Effector memory CD4-positive, alpha-beta T cell (primary cell): ENCODE data around the gene MAP3K8.

Experiments used
- DNase-seq, 3 donors: peaks; one replicate each; pipeline ENCODE4 v3.0.0-alpha.2; 2020
- H3K27ac ChIP-seq: 2 replicates; pipeline ENCODE4 v1.7.0; 2013; ENCODE audit warnings: mild to moderate bottlenecking, low read length, moderate library complexity; ENCODE audit not compliant: insufficient read depth, poor library complexity, severe bottlenecking
- H3K27me3 ChIP-seq: replicated peaks from 2 replicates; pipeline ENCODE4 v1.7.0; 2013; ENCODE audit warnings: mild to moderate bottlenecking, low read length; ENCODE audit not compliant: insufficient read depth, control insufficient read depth, poor library complexity, severe bottlenecking
- H3K36me3 ChIP-seq: 2 replicates; pipeline ENCODE4 v1.7.0; 2013; ENCODE audit warnings: mild to moderate bottlenecking, low read length, moderate library complexity; ENCODE audit not compliant: control insufficient read depth, insufficient read depth
- H3K4me1 ChIP-seq: 2 replicates; pipeline ENCODE4 v1.7.0; 2013; ENCODE audit warnings: low read length, mild to moderate bottlenecking; ENCODE audit not compliant: control insufficient read depth, insufficient read depth, poor library complexity, severe bottlenecking
- H3K4me3 ChIP-seq: 2 replicates; pipeline ENCODE4 v1.7.0; 2013; ENCODE audit warnings: low read length, low read depth, mild to moderate bottlenecking; ENCODE audit not compliant: insufficient read depth, poor library complexity, severe bottlenecking
- H3K9me3 ChIP-seq: 2 replicates; pipeline ENCODE4 v1.7.0; 2013; ENCODE audit warnings: mild to moderate bottlenecking, low read length, moderate library complexity; ENCODE audit not compliant: control insufficient read depth

The MAP3K8 gene

DNA sequence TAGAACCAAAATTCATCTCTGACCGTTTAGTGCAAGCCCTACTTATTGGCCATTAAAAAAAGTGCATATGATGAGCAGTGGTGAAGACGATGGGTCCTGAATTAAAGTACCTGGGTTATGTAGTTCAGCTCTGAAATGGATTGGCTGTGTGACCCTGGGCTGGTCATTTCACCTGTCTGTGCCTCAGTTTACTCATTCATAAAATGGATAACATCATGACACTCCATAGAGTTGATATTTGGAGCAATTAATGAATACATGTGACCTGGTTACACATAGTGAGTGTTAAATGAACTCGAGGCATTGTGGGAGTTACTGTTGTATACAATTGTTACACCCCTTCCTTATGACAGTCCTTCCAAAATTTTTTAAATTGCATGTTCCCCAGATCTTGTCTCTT, 9.1 kb downstream of the MAP3K8 start:
- no peak for DNase-seq
- Histone ChIP-seq H3K9me3 (no peaks in the 10 kb centered on the region), H3K27ac (no peak overlapping the region), H3K27me3 (no peaks in the 10 kb centered on the region), H3K4me3 (no peak overlapping the region), H3K4me1 (peaks cover 3% of the 10 kb centered on the region), H3K36me3 (no peaks in the 10 kb centered on the region)

DNA sequence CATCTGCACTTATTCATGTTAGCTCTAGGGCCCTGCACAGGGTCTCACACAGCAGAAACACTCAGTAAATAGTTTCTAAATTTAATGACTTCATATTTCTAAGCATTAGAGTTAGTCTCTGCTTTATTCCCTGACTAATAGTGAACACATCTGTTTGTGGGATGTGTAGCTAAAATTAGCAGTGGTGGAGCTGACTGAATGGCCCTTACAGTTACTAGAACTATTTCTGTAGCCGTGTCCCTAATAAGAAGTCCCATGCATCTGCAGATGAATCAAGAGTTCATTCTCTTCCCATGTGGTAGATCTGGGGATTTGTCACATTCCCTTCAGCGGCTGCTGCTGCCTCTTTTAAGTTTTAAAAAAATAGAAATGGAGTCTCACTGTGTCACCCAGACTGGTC, 11.7 kb downstream of the MAP3K8 start:
- no peak for DNase-seq
- Histone ChIP-seq H3K36me3 (peaks cover 9% of the 10 kb centered on the region), H3K27ac (no peak overlapping the region), H3K9me3 (no peaks in the 10 kb centered on the region), H3K27me3 (no peaks in the 10 kb centered on the region), H3K4me1 (no peaks in the 10 kb centered on the region), H3K4me3 (no peak overlapping the region)

DNA sequence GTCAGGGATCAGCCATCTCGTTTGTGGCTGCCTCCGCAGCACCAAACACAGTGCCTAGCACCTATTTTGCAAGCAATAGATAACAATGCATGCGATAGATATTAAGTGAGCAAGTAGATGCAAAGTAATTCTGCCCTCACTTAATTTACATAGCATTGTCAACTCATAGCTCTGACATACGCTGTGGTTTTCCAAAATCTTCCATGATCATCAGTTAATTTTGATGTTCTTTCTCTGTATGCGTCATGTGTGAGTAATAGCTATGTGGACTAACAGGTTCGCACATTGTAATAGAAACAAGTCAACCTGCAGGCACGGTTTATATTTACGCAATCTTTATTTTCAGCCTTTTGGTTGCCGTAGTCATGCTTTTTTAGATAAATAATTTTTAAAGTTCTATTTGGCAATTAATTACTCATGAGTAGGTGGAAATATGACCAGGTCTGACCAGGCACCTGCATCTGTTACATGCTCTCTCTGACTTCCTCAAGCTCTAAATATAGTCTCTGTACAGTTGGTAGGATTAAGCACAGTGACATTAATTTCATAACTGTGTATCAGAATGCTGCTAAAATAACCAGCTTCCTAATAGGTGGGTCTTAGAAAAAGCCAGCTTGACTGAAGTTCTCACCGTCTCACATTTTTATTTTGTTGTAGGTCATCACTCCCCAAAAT, 13.3 kb downstream of the MAP3K8 start:
- no peak overlapping the region for H3K4me3 ChIP-seq
- DNase-seq = no peak
- no peaks in the 10 kb centered on the region for H3K27me3 ChIP-seq
- no peak overlapping the region for H3K27ac ChIP-seq
- no peaks in the 10 kb centered on the region for H3K9me3 ChIP-seq
- H3K4me1 ChIP-seq = no peaks in the 10 kb centered on the region
- H3K36me3 ChIP-seq = peaks cover 9% of the 10 kb centered on the region

GRCh38 chr10:30448092-30448491, 14.1 kb downstream of the MAP3K8 start:
- no peak for DNase-seq
- H3K27ac ChIP-seq = no peak overlapping the region
- H3K4me1 ChIP-seq = no peaks in the 10 kb centered on the region
- no peaks in the 10 kb centered on the region for H3K27me3 ChIP-seq
- H3K4me3 ChIP-seq = no peak overlapping the region
- peaks cover 9% of the 10 kb centered on the region for H3K36me3 ChIP-seq
- H3K9me3 ChIP-seq = no peaks in the 10 kb centered on the region

DNA sequence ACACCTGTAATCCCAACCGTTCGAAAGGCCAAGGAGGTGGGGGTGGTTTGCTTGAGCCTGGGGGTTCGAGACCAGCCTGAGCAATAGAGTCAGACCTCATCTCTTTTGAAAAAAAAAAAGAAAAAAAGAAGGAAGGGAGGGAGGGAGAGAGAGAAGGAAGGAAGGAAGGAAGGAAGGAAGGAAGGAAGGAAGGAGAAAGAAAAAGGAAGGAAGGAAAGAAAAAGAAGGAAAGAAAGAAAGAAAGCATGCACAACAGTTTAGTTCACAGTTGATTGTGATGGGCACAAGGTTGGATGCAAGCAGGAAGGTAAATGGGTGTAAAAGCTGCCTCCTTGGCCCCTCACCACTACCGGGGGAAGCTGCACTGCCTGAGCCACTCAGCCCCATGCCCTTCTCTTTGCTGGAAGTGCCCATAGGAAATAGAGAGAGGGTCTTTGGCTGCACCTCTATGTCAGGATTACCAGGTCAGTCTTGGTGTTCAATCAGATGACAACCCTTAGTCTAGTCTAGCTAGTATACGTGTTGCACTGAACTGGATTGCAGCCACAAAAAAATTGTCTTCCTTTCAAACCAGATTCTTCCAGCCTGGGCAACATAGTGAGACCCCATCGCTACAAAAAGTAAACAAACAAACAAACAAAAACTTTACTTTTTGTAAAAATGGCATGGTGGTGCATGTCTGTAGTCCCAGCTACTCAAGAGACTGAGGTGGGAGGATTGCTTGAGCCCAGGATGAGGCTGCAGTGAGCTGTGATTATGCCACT, 20.0 kb downstream of the MAP3K8 start:
- peaks cover 5% of the 10 kb centered on the region for H3K36me3 ChIP-seq
- no peak overlapping the region for H3K4me3 ChIP-seq

DNA sequence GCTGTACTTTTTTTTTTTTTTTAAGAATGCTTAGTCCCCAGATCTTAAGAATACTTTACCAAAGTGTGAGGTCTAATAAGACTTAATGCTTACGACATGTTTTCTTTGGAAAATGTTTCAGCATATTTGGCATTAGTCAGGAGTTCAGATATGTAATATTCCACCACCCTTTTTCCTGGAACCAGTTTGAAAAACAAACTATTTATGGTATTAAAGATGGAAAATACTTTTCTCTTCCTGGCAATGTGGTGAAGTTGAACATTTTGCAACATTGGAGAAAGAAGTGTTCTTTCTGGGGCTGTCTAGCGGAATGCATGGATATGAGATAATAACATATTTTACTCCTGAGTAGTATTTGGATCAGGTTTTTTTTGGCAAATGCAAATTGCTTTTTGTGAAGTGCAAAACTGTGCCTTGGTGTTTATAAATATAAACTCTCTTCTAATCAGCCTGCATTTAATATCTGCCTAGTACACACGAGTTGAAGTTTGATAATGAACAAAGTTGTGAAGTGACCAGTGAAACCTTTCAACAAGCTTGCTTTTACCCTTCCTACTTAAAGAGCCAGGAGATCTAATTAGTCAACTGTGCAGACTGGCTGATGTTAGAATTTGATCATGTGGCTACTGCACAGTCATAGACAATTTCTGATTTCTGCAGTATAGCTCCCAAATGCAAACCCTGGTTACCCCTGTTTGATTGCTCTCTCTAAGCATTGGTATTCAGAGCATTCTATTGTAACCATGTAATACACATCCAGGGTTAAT, 20.9 kb downstream of the MAP3K8 start:
- Histone ChIP-seq H3K4me1 (peaks cover 14% of the 10 kb centered on the region), H3K4me3 (no peak overlapping the region)

More for the DNA sequence above, 20.0 kb downstream of the MAP3K8 start:
- Histone ChIP-seq H3K9me3 (no peaks in the 10 kb centered on the region), H3K27me3 (no peaks in the 10 kb centered on the region), H3K27ac (no peak overlapping the region), H3K4me1 (peaks cover 14% of the 10 kb centered on the region)
- no peak for DNase-seq

DNA sequence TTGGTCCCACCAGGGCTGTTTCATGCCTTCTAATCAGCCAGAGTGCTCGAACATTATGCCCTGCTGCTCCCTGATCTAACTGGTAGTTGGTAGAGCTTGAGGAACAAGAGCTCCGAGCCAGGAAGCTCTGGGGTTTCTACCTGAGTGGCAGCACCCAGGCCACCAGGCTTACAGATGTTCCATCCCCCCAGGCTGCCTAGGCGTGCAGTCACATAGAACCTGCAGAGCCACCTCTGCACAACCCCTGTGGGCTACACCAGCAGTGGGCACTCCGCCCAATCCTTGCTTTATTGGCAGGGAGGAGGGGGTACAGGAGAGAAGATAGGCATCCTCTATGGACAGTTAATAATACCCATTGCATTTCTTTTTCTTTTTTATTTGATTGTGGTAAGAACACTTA, 21.8 kb downstream of the MAP3K8 start:
- no peak for DNase-seq
- peak overlapping the region; percentile 27 for H3K4me3 ChIP-seq
- H3K4me1 ChIP-seq = peaks cover 14% of the 10 kb centered on the region
- no peaks in the 10 kb centered on the region for H3K36me3 ChIP-seq
- H3K27ac ChIP-seq = peak overlapping the region; percentile 17
- H3K9me3 ChIP-seq = no peaks in the 10 kb centered on the region
- no peaks in the 10 kb centered on the region for H3K27me3 ChIP-seq

More for the DNA sequence above, 20.9 kb downstream of the MAP3K8 start:
- Histone ChIP-seq H3K9me3 (no peaks in the 10 kb centered on the region), H3K36me3 (peaks cover 4% of the 10 kb centered on the region), H3K27ac (no peak overlapping the region), H3K27me3 (no peaks in the 10 kb centered on the region)
- no peak for DNase-seq

GRCh38 chr10:30456266-30456665, 22.3 kb downstream of the MAP3K8 start:
- Histone ChIP-seq H3K4me3 (peak overlapping the region; percentile 27), H3K27me3 (no peaks in the 10 kb centered on the region), H3K27ac (no peak overlapping the region), H3K9me3 (no peaks in the 10 kb centered on the region), H3K4me1 (peaks cover 14% of the 10 kb centered on the region), H3K36me3 (no peaks in the 10 kb centered on the region)
- DNase-seq = no peak

DNA sequence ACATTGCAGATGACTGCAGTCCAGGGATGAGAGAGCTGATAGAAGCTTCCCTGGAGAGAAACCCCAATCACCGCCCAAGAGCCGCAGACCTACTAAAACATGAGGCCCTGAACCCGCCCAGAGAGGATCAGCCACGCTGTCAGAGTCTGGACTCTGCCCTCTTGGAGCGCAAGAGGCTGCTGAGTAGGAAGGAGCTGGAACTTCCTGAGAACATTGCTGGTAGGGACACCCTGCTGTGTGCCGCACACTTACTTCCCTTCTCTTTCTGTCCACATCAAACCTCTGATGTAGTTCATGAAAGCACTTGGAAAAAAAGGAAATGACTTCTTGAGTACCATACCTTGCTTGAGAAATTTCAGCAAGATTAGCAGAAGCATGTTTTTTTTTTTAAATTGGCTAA, 25.3 kb downstream of the MAP3K8 start:
- no peaks in the 10 kb centered on the region for H3K27me3 ChIP-seq
- no peak overlapping the region for H3K4me3 ChIP-seq
- H3K27ac ChIP-seq = no peak overlapping the region
- no peaks in the 10 kb centered on the region for H3K9me3 ChIP-seq
- peaks cover 14% of the 10 kb centered on the region for H3K4me1 ChIP-seq
- DNase-seq = no peak
- H3K36me3 ChIP-seq = no peaks in the 10 kb centered on the region

DNA sequence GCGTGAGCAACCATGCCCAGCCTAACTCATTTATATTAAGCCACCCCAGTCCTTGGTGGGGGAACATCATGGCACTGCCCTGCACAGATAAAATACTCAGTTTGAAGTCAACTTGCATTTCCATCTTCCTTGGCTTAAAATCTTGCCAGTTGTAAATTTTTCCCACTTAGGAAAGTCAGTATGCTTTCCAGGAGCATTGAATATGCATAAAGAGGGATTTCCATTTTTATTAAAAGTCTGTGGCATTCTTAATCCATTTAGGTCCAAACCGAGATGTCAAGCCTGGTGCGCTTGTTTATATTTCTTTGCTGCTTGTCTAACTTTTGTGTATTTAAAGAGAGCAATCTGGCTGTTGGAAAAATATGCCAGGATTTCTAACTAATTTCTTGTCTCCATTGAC, 26.1 kb downstream of the MAP3K8 start:
- Histone ChIP-seq H3K36me3 (no peaks in the 10 kb centered on the region), H3K27me3 (no peaks in the 10 kb centered on the region), H3K4me1 (peaks cover 14% of the 10 kb centered on the region), H3K4me3 (no peak overlapping the region), H3K27ac (no peak overlapping the region), H3K9me3 (no peaks in the 10 kb centered on the region)
- DNase-seq = no peak
